IMR-90 (cell line): ENCODE data around the gene ZNF169. TPM values are rescaled to one million over a fixed set of nuclear protein-coding genes. Genes with fewer than 3 reads are reported as not detected.

Source experiments
- ATAC-seq: fragments of 200-7000 bp; cut with Tn5 transposase; 2 replicates; pipeline ENCODE4 v1.9.1; 2020; ENCODE audit warnings: low read depth, mild to moderate bottlenecking, moderate library complexity
- BruUV-seq: library from RNA; stranded (reverse); fragments of 400-500 nt; replicated peaks from 2 replicates; lab custom pipeline; 2021; lab: Mats Ljungman, UMichigan
- CTCF ChIA-PET: fragments of 300-600 bp; formaldehyde crosslinking; extraction: SDS; loops from one replicate; lab custom pipeline; 2021; ENCODE audit warnings: antibody characterized with exemption; lab: Yijun Ruan, JAX
- POLR2A ChIA-PET: fragments of 300-600 bp; sonication (Branson Sonifier 250); formaldehyde crosslinking; loops from one replicate; lab custom pipeline; 2022; ENCODE audit warnings: antibody characterized with exemption; ENCODE audit not compliant: unreplicated experiment; lab: Charles Lee
- DNase-seq: peaks from one replicate; pipeline ENCODE4 v3.0.0; 2013
- H2AFZ ChIP-seq: replicated peaks from 2 replicates; pipeline ENCODE3; 2013; ENCODE audit warnings: low read length, mild to moderate bottlenecking; ENCODE audit not compliant: poor library complexity
- H2AK5ac ChIP-seq: 2 replicates; pipeline ENCODE4 v1.6.1; 2013; ENCODE audit warnings: low read depth, low read length, inconsistent platforms
- H2AK9ac ChIP-seq: replicated peaks from 2 replicates; pipeline ENCODE3; 2013; ENCODE audit warnings: mild to moderate bottlenecking, low read depth, low read length, moderate library complexity; ENCODE audit not compliant: poor library complexity
- H2BK120ac ChIP-seq: 2 replicates; pipeline ENCODE4 v1.6.1; 2013; ENCODE audit warnings: low read depth, low read length, inconsistent platforms
- H2BK15ac ChIP-seq: 3 replicates; pipeline ENCODE4 v1.6.1; 2013; ENCODE audit warnings: low read depth, low read length, inconsistent platforms
- H2BK20ac ChIP-seq: 2 replicates; pipeline ENCODE4 v1.6.1; 2013; ENCODE audit warnings: low read depth, mild to moderate bottlenecking, inconsistent platforms, low read length, moderate library complexity
- H2BK5ac ChIP-seq: 2 replicates; pipeline ENCODE4 v1.6.1; 2013; ENCODE audit warnings: mild to moderate bottlenecking, low read depth, low read length, inconsistent platforms; ENCODE audit not compliant: poor library complexity, severe bottlenecking
- H3K14ac ChIP-seq: replicated peaks from 2 replicates; pipeline ENCODE4 v1.6.1; 2013; ENCODE audit warnings: low read depth, low read length, inconsistent platforms
- H3K18ac ChIP-seq: 2 replicates; pipeline ENCODE4 v1.6.1; 2013; ENCODE audit warnings: low read depth, low read length, control low read depth
- H3K23ac ChIP-seq: 2 replicates; pipeline ENCODE4 v1.6.1; 2013; ENCODE audit warnings: low read depth, low read length, inconsistent platforms
- H3K27ac ChIP-seq: 2 replicates; pipeline ENCODE4 v1.5.1; 2013; ENCODE audit warnings: mild to moderate bottlenecking, control low read depth, low read length; ENCODE audit not compliant: insufficient read depth
- H3K27me3 ChIP-seq: 2 replicates; pipeline ENCODE4 v1.6.1; 2013; ENCODE audit warnings: low read length; ENCODE audit not compliant: control insufficient read depth, insufficient read depth
- H3K36me3 ChIP-seq: 2 replicates; pipeline ENCODE4 v1.6.1; 2013; ENCODE audit warnings: low read length, mixed read lengths; ENCODE audit not compliant: control insufficient read depth, insufficient read depth
- H3K4ac ChIP-seq: 2 replicates; pipeline ENCODE4 v1.6.1; 2013; ENCODE audit warnings: low read depth, low read length, inconsistent platforms
- H3K4me1 ChIP-seq: 2 replicates; pipeline ENCODE4 v1.6.1; 2013; ENCODE audit warnings: low read length, mixed read lengths; ENCODE audit not compliant: control insufficient read depth, insufficient read depth
- H3K4me2 ChIP-seq: 2 replicates; pipeline ENCODE4 v1.6.1; 2013; ENCODE audit warnings: low read depth, mild to moderate bottlenecking, control low read depth, low read length, moderate library complexity
- H3K4me3 ChIP-seq: 2 replicates; pipeline ENCODE4 v1.5.1; 2013; ENCODE audit warnings: low read depth, mild to moderate bottlenecking, control low read depth, low read length, moderate library complexity; ENCODE audit not compliant: insufficient read depth
- H3K56ac ChIP-seq: 2 replicates; pipeline ENCODE4 v1.6.1; 2013; ENCODE audit warnings: low read length, inconsistent platforms; ENCODE audit not compliant: insufficient read depth; ENCODE audit errors: extremely low read depth
- H3K79me1 ChIP-seq, 2 experiments: 2 replicates each; pipeline ENCODE4 v1.6.1; 2013; ENCODE audit warnings: low read length in 2 of 2, inconsistent platforms in 1 of 2, low read depth in 1 of 2
- H3K9ac ChIP-seq: 2 replicates; pipeline ENCODE4 v1.6.1; 2013; ENCODE audit warnings: low read depth, low read length, control low read depth
- H3K9me1 ChIP-seq: 2 replicates; pipeline ENCODE4 v1.6.1; 2013; ENCODE audit warnings: low read length, inconsistent platforms; ENCODE audit not compliant: insufficient read depth
- H3K9me3 ChIP-seq: 2 replicates; pipeline ENCODE4 v1.6.1; 2013; ENCODE audit warnings: low read length; ENCODE audit not compliant: control insufficient read depth, insufficient read depth
- H4K20me1 ChIP-seq: 2 replicates; pipeline ENCODE4 v1.6.1; 2013; ENCODE audit warnings: low read length, inconsistent platforms; ENCODE audit not compliant: insufficient read depth
- H4K5ac ChIP-seq: 2 replicates; pipeline ENCODE4 v1.6.1; 2013; ENCODE audit warnings: mild to moderate bottlenecking, low read depth, low read length, control low read depth
- H4K8ac ChIP-seq, 2 experiments: 2 replicates each; pipeline ENCODE4 v1.6.1; 2013; ENCODE audit warnings: low read depth in 2 of 2, low read length in 2 of 2, control low read depth in 1 of 2, inconsistent platforms in 1 of 2
- H4K91ac ChIP-seq: 2 replicates; pipeline ENCODE4 v1.6.1; 2013; ENCODE audit warnings: low read depth, low read length, inconsistent platforms; ENCODE audit not compliant: insufficient read depth
- FOS ChIP-seq: fragments of 150-350 bp; IDR thresholded peaks from 2 replicates; pipeline ENCODE4 v1.6.1; 2016; ENCODE audit warnings: low read depth, low read length
- WGBS, 2 experiments: methylation state at CpG; one replicate each; pipeline versions ENCODE4 v1.1.5 to v1.1.7; 2013; ENCODE audit warnings: missing lambda C conversion rate in 2 of 2; ENCODE audit not compliant: insufficient read length in 1 of 2; ENCODE audit errors: extremely low coverage in 2 of 2; 5-methylcytosine and 5-hydroxymethylcytosine counted together
- dilution Hi-C: fragments of 300-500 bp; cut with HindIII; formaldehyde crosslinking; loops from one replicate; pipeline ENCODE4 v1.14.3; 2018; ENCODE audit warnings: low sequenced_read_pairs; ENCODE audit not compliant: unreplicated experiment
- in situ Hi-C: fragments of 300-500 bp; cut with MboI; formaldehyde crosslinking; loops from 3 replicates; pipeline ENCODE4 v1.14.3; 2019; ENCODE audit warnings: low sequenced_read_pairs, inconsistent platforms, mixed read lengths
- intact Hi-C: fragments of 100-400 bp; cut with micrococcal nuclease; formaldehyde crosslinking; loops from 2 replicates; pipeline ENCODE4 v1.10.0; 2022
- polyA plus RNA-seq, 3 experiments: library from polyadenylated mRNA; depleted of rRNA; stranded (reverse); fragments of >200 nt; gene quantifications; 2 replicates each; pipeline ENCODE4 v1.2.3, GENCODE V29; 2012; ENCODE audit warnings: low replicate concordance in 1 of 3
- total RNA-seq: library from RNA; depleted of rRNA; stranded (reverse); fragments of >200 nt; gene quantifications from 2 replicates; pipeline ENCODE4 v1.2.3, GENCODE V29; 2012

The ZNF169 gene
- total and polyA plus RNA-seq, 2 of the 4 experiments (the other 2 are of a cell fraction): 2.7 to 3.2 TPM

- DNase-seq (no peak), ATAC-seq (no peak)
- no peak overlapping the region for H4K8ac ChIP-seq
- H3K14ac ChIP-seq: no peak overlapping the region
- H3K9ac ChIP-seq: no peak overlapping the region
- WGBS, 2 experiments: 57% methylated on average over 1 of the region's 5 CpGs; no CpG with 5 or more reads in 1 of the 2 experiments
- no peak overlapping the region for H3K4me2 ChIP-seq
- H2BK20ac ChIP-seq: no peak overlapping the region
- in situ Hi-C loops: no loop called here
- no peaks in the 10 kb centered on the region for H3K9me3 ChIP-seq
- intact Hi-C loops: no loop called here
- ChIA-PET CTCF (no interaction called here), POLR2A (no interaction called here)
- H3K27ac ChIP-seq: no peak overlapping the region
- no peak overlapping the region for H2BK5ac ChIP-seq
- peaks cover 7% of the 10 kb centered on the region for H3K9me1 ChIP-seq
- TF ChIP-seq FOS: no peak
- BruUV-seq: no TSS peak
- H3K23ac ChIP-seq: no peak overlapping the region
- H4K91ac ChIP-seq: no peak overlapping the region
- no peaks in the 10 kb centered on the region for H3K27me3 ChIP-seq
- no peak overlapping the region for H4K5ac ChIP-seq
- H2AK5ac ChIP-seq: no peak overlapping the region
- no peak overlapping the region for H2AK9ac ChIP-seq
- no peak overlapping the region for H2AFZ ChIP-seq
- H3K79me1 ChIP-seq: no peaks in the 10 kb centered on the region
- H3K18ac ChIP-seq: no peak overlapping the region
- no peak overlapping the region for H3K4me3 ChIP-seq
- H2BK120ac ChIP-seq: no peak overlapping the region
- H2BK15ac ChIP-seq: no peak overlapping the region
- H3K36me3 ChIP-seq: peaks cover 4% of the 10 kb centered on the region
- dilution Hi-C loops: no loop called here
- no peaks in the 10 kb centered on the region for H4K20me1 ChIP-seq
- H3K4ac ChIP-seq: no peak overlapping the region
- H3K4me1 ChIP-seq: no peaks in the 10 kb centered on the region
- no peak overlapping the region for H3K56ac ChIP-seq
Observed at GRCh38 chr9:94301583-94301982, 42.5 kb downstream of the ZNF169 start.
